ENCODE data around the gene WDR48.
"Not testable (repeated sequence)": the region's sequence is repeated elsewhere in the genome, so short reads cannot be mapped to it uniquely, and the experiment has no call there.

The WDR48 gene

DNA sequence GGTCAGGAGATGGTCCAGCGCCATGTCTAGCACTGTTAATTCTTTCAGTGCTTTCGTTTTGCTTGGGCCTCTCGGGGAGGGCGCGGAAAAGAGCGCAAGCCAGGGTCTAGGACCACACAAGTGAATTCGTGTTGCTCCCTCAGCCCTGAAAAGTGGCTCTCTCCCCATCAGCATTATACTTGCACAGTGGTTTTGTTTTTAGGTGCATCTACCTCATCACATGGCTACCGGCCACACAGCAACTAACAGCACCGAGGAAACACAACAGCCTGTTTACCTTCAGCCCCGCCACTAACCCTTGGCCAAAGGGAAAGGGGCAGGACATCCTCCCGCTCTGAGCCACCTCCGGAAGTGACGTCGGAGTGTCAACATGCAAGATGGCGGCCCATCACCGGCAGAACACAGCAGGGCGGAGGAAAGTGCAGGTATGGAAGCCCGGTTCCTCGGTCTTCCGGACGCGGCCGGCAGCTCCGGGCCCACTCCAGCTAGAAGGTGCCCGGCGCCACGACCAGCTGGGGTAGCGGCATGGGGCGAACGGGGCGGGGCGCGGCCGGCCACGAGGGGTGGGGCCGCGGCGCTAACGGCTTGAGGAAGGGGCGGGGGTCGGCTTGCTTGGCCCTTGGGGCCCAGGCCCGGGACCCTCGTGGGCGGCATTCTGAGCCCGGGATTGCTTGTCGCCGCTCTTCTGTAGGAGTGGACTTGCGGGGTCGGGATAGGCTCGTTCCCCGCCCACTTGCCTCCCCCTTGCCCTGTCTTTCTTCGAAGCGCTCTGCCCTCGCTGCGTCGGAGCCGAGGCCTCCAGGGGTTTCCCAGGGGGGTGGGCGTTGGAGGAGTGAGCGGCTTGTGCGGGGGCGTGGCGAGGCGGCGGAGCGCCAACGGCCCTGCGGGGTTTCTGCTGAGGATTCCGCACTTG, at the start of gene WDR48, which contains the start of gene SCN11A:
Gene WDR48 (plus strand): TSS at position 368 of the 913 bp plus-strand sequence. CDS start 10 bp downstream, at position 378.
Gene SCN11A (minus strand): TSS at position 296 of the 913 bp plus-strand sequence. CDS start 101,582 bp downstream, outside the sequence.
- DNase-seq = peak; percentile 91

DNA sequence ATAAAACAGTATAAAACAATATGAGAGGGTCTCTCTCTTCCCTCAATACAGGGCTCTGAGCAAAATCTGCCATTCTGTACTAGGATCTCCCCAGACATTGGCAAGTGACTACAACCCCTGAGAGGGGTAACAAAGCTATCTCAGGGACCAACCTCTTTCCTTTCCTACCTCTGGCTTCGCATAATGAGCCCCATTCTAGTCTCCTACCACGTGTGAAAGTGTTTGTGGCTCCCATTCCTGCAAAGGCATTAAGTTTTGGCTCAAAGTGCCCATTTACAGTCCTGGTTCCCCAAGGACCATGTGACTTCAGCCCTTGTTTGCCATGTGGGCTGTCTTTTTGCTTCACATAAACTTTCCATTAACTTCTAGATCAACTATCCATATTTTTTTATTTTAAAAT, 46.5 kb upstream of the WDR48 start:
- no peak for DNase-seq

DNA sequence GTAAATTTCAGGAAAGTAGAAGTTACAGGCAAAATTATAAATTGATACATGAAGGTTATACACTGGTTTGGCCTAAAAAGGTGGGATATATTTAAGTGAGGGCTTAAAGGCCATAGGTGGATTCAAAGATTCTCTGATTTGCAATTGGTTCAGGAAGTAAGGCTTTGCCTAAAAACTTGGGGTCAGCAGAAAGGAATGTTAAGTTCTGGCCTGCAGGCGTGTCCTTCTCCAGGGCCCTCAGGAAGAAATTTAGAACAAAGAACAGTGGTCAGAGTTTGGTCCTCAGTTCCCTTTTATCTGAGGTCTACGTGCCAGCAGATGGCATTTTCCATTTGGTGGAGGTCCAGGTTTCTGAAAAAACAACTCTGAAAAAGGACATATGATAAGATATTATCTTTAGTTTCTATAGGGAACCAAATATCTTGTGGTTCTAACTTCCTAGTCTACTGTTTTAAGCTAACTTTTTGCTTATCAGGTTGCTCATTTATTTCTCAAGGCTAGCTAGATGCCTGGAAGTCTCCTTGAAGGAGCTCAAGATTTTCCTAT, 40.6 kb upstream of the WDR48 start:
- no peak for DNase-seq

DNA sequence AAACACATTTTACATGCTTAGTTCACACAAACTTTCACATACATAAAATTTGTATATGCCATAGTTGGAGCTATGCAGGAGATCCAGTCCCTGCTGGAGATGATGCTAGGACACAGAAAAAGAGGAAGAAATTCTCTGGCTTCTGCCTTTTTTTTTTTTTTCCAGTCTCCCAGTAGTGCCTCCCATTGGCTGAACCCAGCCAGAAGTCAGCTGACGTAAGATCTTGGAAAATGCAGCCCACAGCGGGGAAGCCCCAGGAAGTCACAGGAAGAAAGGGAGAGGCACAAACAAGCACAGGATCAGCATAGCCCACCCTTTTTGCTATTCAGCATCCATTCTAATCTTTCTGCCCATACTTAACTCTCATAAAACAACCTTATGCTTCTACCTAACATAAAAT, 38.5 kb upstream of the WDR48 start:
- peak; percentile 12 for DNase-seq

DNA sequence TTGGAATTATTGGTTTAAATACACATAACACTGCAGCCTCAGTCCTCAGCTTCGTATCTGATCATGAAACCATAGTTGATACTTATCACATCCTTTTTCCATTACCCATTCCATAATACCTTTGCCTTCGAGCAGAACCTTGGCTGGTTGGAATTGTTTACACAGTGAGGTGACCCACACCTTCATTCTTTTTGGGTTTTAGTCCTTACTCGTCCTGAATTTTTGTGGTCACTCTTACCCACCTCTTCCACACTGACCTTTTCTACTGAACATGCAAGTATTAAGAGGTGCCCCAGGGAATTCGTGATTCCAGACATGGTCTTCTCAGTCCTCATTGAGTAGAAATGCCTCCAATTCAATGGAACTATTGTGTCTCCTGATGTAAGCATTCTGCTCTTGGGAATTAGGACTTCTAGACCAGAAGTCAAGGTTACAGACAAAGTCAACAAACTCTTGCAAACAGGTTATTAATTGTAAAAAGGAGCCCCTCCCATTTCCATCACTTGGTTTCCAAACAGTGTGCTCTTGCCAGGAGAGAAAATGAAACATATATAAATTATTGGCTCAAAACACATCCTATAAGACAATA, 37.8 kb upstream of the WDR48 start:
- DNase-seq = no peak

DNA sequence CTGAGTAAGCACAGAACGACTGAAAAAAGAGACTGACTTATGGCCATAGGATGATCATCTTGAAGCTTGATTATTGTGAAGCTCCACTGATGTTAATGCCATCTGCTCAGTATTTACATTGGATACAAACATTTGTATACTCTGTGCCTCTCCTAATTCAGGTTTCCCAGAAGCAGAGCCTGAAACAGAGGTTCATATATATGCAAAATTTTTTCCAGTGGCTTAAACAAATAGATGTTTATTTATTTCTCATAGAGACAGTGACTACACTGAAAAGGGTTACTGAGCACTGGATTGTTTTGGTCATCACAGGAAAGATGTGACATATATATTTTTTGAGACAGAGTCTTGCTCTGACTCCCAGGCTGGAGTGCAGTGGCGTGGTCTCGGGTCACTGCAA, 36.4 kb upstream of the WDR48 start:
- DNase-seq = no peak

DNA sequence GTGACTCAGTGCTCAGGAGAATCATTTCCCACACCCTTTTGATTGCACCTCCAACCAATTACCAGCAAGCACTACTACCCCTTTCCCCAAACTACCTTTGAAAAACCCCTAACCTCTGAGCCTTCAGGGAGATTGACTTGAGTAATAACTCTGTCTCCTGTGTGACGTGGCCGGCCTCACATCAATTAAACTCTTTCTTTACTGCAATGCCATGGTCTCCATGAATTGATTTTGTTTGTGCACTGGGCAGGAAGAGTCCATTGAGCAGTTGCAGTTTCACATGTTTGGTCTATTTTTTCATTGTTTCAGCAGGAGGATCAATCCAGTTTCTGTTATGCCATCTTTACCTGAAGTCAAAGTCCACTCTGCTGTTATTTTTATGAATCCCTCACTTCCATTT, 32.5 kb upstream of the WDR48 start:
- DNase-seq = no peak

DNA sequence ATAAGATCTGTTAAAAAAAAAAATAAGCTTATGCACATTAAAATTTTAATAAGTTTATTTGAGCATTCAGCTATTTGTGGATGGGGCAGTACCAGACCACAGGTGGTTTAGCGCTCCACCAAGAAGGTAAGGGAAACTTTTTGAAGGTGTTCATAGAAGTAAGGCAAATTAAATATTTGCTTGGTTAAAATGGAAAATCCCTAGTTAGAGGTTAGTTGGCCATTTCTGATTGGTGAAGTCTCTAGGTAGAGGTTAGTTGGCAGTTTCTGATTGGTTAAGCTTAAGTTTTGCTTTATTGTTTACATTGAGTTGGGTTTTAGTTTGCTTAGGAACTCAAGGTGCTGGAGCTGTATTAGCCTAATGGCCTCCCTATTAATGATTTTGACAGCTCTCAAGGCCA, 30.8 kb upstream of the WDR48 start:
- no peak for DNase-seq

DNA sequence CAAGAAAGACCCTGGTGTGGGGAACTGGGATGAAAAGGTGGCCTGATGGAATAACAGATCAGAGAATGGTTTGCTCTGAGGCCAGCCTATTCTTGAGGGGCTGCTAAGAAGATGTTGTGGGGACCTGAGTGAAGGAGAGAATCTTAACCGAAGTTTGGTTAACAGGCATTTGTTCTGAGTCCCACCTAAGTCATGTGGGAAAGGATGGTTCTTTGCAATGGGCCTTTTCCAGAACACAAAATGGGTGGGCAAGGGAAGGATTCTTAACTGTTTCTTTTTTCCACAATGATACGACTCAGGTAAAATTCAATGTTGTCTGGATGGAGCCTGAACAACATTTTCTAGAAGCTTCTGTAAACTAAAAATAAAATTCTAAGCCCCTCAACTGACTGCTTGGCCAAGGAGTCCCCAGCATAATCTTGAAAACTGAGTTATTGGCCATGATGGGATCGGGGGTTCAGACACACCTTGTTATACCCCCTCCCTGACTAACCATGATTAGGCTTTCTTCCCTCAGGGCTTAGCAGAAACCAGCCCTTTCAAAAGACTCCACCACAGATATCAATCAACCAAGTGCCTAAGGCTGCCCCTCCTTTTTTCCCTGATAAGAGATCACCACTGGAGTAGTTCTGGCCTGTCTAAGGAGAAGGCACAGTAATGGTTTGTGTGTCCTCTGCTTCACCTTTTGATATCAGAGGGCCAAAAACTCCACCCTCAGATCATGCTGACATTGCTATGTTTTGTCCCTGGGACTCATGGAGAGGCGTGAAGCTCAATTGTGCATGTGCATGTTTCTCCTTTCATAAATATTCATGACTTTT, 30.1 kb upstream of the WDR48 start:
- no peak for DNase-seq

DNA sequence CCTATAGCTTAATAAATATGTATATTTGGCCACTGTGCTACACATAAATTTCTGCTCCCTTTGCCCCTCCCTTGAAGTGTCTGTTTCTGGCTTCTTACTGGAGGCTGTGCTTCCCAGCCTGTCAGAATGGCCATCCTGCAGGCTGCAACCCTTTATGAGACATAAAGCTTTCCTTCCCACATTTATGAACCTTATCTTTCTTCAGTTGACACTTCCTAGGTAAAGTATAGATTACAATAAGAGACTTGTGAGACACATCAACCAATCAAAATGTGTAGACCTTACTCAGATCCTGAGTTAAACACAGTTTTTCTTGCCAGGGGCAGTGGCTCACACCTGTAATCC, 29.6 kb upstream of the WDR48 start:
- no peak for DNase-seq

DNA sequence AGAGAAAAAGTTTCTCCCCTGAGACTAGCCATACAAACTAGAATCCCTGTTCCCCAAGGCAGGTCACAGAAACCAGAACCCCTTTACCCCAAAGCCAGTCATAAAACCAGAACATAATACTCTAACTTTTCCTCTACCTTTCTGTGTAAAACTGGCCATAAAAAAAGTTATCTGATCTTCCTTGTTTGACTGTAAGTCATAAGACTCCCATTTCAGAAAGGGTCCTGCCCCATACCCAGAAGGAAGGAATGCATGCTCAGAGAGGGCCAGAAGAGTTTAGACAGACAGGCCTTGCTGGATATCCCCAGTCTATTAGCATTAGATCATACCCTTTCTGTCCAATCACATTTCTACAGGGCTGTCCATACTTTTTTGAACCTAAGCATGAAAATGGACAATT, 27.3 kb upstream of the WDR48 start:
- no peak for DNase-seq

DNA sequence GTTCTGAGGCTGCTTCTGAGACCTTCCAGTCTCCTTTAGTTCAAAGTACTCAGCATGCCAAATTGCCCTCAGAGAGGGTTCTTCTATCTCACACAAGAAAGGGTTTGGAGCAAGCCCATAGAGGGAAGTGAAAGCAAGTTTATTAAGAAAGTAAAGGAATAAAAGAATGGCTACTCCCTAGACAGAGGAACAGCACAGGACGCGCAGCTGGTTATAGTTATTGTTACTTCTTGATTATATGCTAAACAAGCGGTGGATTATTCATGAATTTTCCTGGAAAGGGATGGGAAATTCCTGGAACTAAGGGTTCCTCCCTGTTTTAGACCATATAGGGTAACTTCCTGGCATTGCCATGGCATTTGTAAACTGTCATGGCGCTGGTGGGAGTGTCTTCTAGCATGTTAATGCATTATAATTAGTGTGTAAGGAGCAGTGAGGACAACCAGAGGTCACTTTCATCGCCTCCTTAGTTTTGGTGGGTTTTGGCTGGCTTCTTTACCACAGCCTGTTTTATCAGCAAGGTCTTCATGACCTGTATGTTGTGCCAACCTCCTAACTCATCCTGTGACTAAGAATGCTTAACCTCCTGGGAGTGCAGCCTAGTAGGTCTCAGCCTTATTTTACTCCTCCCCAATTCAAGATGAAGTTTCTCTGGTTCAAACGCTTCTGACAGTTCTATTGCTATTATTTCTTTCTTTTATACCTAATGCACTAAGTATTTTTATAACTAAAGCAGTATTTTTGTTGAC, 26.4 kb upstream of the WDR48 start:
- DNase-seq = peak; percentile 3

DNA sequence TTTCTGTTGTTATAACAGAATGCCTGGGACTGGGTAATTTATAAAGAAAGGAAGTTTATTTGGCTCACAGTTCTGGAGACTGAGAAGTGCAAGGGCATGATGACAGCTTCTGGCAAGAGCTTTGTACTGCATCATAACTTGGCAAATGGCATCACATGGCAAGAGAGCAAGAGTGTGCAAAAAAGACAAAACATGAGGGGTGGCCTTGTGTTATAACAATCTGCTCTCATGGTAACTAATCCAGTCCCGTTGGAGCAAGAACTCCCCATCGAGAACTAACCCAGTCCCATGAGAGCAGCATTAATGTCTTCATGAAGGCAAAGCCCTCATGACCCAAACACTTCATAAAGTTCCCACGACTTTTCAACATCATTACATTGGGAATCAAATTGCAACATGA, 23.3 kb upstream of the WDR48 start:
- DNase-seq = no peak

DNA sequence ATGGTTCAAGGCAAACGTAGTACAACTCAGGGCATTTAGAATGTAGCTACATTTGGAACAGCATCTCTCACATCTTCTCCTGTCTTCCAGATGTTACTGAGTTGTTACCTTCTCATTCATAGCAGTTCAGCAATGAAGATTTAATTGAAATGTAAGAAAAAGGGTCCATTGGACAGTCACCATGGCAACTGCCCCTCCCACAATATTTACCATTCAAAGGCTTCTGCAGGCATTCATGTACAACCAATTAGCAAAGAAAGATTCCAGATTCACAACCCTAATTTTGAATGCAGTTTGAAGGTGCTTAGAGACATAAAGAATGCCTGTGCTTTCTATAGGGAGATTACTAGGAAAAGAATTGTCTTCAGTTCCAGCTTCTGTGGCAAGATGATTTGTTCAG, 22.3 kb upstream of the WDR48 start:
- no peak for DNase-seq

DNA sequence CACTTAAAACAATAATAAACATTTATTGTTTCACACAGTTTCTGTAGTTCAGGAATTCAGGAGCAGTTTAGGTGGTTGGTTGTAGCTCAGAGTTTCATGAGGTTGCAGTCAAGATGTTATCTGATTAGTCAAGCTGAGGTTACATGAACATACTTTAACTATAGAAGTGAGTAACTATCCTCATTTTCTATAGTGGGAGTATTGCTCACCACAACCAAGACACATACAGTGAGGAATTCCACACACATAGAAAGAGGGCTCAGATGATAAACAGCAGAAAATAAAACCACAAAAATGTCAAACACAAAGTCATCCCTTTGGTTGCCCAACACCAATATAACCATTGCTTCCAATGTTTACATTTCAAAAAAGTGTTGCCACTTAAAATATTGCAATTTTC, 13.7 kb upstream of the WDR48 start:
- peak; percentile 93 for DNase-seq

DNA sequence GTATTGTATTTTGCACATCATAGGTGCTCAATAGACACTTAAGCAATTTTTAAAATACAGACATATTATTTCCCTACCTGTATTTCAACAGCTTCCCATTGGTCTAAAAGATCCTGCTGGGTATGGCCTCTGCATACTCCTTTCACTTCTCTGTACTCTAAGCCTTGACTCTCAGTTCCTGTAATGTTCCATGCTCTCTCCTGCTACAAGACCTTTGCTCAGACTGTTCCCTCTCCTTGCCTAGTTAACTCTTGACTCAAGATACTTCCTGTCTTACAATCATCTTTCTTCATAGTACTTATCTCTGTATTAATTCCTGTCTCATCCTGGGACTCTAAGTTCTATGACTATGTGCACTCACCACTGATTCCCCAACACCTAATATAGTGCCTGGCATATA, 1.8 kb upstream of the WDR48 start:
- no peak for DNase-seq

DNA sequence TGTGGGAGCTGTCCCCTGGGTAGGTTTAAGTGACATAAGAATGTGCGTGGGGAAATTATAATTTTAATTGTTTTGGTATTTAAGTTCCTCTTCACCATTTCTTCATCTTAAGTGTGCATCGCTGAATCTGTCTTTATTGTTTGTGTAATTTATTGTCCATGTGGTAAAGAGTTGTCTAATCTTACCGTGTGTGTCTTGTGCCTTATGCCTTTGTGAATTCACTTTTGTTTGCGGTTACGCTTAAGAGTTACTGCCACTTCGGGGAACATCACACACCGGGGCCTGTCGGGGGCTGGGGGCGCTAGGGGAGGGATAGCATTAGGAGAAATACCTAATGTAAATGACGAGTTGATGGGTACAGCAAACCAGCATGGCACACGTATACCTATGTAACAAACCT, 767 bp downstream of the WDR48 start:
- no peak for DNase-seq

DNA sequence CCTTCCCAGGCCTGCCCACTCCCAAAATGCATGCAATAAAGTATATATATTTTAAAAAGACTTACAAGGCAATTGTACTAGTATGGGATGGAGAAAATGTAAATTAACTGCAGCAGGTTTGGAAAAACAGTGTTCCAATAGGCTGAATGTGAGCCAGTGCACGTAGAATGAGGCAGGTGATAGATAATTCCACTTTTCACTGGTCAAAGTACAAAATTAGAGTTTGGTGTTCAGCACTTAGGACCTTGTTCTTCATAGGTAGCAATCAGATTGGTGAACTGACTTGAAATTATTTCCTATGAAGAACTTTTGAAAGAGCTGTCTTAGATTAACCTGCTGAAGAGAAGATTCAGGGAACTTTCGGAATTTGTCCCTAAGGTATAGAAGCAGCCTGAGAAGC, 1.9 kb downstream of the WDR48 start:
- DNase-seq = no peak

DNA sequence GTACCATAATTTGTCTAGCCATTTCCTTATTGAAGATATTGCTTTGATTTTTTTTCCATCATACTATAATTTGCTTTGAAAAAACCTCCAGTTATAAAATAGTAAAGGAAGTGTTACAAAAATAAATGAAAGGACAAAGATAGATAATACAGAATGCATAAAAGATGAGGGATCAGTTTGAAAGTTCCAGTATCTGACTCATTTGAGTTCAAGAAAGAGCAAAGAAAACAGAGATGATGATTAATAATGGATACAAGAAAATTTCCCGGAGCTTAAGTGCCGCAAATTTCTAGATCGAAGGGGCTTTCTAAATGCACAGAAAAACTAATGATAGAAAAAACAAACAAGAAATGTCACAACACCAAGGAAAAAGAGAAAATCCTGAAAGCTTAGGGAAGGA, 4.3 kb downstream of the WDR48 start:
- DNase-seq = no peak

DNA sequence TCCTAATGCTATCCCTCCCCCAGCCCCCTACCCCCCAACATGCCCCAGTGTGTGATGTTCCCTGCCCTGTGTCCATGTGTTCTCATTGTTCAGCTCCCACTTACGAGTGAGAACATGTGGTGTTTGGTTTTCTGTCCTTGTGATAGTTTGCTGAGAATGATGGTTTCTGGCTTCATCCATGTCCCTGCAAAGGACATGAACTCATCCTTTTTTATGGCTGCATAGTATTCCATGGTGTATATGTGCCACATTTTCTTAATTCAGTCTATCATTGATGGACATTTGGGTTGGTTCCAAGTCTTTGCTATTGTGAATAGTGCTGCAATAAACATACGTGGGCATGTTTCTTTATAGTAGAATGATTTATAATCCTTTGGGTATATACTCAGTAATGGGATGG, 9.4 kb downstream of the WDR48 start:
- not testable (repeated sequence) for DNase-seq

DNA sequence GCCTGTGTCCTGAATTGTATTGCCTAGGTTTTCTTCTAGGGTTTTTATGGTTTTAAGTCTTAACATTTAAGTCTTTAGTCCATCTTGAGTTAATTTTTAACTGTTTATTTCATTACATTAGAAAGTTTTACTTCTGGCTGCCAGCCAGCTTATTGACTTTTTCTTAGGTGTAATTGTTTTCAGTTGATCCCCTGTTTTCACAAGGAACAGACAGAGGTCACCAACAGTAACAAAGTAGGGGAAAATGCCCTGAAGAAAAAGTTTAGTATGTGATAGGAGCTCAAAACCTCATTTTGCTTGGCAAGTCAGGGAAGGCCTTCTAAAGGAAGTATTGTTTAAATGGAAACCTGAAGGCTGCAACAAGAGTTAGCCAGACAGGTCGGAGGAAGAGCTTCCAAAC, 10.4 kb downstream of the WDR48 start:
- no peak for DNase-seq

DNA sequence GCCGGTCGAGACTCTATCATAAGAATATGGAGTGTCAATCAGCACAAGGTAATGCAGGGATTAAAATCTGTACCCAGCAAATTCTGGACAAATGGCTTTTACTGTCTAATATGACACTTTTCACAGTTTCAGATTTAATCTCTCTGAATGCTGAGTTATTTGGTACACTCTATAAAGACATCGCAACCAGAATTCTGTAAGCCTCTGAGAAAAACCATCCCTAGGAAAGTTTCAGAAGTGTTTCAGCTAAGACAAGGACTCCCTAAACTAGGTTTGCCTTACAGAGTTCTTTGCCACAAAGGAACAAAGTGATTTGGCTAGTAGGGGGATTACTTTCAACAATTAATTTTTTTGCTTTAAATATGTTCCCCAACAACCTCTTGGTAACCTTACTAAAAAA, 11.3 kb downstream of the WDR48 start:
- no peak for DNase-seq

DNA sequence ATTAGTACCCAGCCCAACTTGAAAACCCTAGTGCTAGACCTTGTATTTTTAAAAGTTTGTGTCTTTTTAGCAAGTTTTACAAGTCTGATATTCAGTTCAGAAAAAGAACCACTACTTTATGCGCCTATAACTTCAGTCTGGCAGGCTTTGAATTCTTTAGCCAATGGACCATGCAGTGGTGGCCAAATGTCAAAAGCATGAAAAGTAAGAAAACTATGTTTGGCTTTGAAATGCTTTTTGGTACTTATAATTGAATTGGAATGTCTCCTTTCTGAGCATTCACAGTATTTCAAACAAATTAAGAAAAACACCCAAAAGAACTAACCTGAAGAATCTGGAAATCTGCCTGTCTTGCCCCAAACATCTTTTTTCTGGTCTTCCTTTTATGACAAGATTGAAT, 12.8 kb downstream of the WDR48 start:
- DNase-seq = peak; percentile 51

Measured in fibroblast of skin of right biceps (primary cell).